T-cell (primary cell): ENCODE measurements around the gene ANKRD13A. TPM values are rescaled to one million over a fixed set of nuclear protein-coding genes. Genes with fewer than 3 reads are reported as not detected.
"Not testable (repeated sequence)": the region's sequence is repeated elsewhere in the genome, so short reads cannot be mapped to it uniquely, and the experiment has no call there.

Experiments used
- ATAC-seq, 4 experiments: fragments of 200-7000 bp in 3 of 4; fragments of 150-1000 bp in 1 of 4; cut with Tn5 transposase; replicated peaks in 1 of 4; 1 replicate in 3 of 4; 2 replicates in 1 of 4; pipeline ENCODE4 v1.10.0; 2021; ENCODE audit warnings: moderate library complexity in 3 of 4, mild to moderate bottlenecking in 2 of 4, moderate number of reproducible peaks in 1 of 4
- CTCF ChIA-PET, 2 donors: fragments of 300-600 bp; sonication (Branson Sonifier 250); formaldehyde crosslinking; loops; one replicate each; lab custom pipeline; 2022; ENCODE audit warnings: antibody characterized with exemption in 2 of 2; lab: Charles Lee
- POLR2A ChIA-PET, 2 donors: fragments of 300-600 bp; sonication (Branson Sonifier 250); formaldehyde crosslinking; loops; one replicate each; lab custom pipeline; 2022; ENCODE audit warnings: antibody characterized with exemption in 2 of 2; lab: Charles Lee
- DNase-seq, 35 experiments: peaks; one replicate each; pipeline versions ENCODE4 v3.0.0 to v3.0.0-alpha.2; 2013 to 2023
- H3K27ac ChIP-seq: one replicate; pipeline ENCODE4 v1.5.1; 2013; ENCODE audit warnings: low read length
- H3K27me3 ChIP-seq, 2 experiments: replicated peaks in 1 of 2; 1 replicate in 1 of 2; 2 replicates in 1 of 2; pipeline versions ENCODE4 v1.6.1 to v1.7.0; 2013; ENCODE audit warnings: low read length in 1 of 2, mixed read lengths in 1 of 2; ENCODE audit not compliant: control insufficient read depth in 2 of 2, insufficient read depth in 2 of 2; ENCODE audit errors: extremely low read depth in 1 of 2
- H3K36me3 ChIP-seq, 2 donors: 1 replicate in 1 of 2; 2 replicates in 1 of 2; pipeline versions ENCODE4 v1.6.1 to v1.7.0; 2013; ENCODE audit warnings: low read length in 1 of 2; ENCODE audit not compliant: control insufficient read depth in 2 of 2, insufficient read depth in 1 of 2; ENCODE audit errors: extremely low read depth in 1 of 2
- H3K4me1 ChIP-seq, 2 experiments: 1 replicate in 1 of 2; 2 replicates in 1 of 2; pipeline versions ENCODE4 v1.6.1 to v1.7.0; 2013; ENCODE audit warnings: low read length in 2 of 2, mixed read lengths in 1 of 2; ENCODE audit not compliant: insufficient read depth in 2 of 2, control insufficient read depth in 1 of 2; ENCODE audit errors: extremely low read depth in 1 of 2
- H3K4me3 ChIP-seq, 2 donors: 1 replicate in 1 of 2; 2 replicates in 1 of 2; pipeline versions ENCODE4 v1.5.1 to v1.7.0; 2013; ENCODE audit warnings: mild to moderate bottlenecking in 2 of 2, low read length in 1 of 2, moderate library complexity in 1 of 2; ENCODE audit not compliant: control insufficient read depth in 1 of 2; ENCODE audit errors: extremely low read depth in 1 of 2
- H3K9me3 ChIP-seq: 2 replicates; pipeline ENCODE4 v1.7.0; 2013
- H3K27ac Mint-ChIP-seq, 2 donors: one replicate each; pipeline ENCODE4 v1.8.0; 2020 to 2021; ENCODE audit warnings: mild to moderate bottlenecking in 2 of 2, mixed read lengths in 2 of 2
- H3K27me3 Mint-ChIP-seq, 2 donors: one replicate each; pipeline ENCODE4 v1.8.0; 2021 to 2022; ENCODE audit warnings: mixed read lengths in 2 of 2
- H3K36me3 Mint-ChIP-seq: one replicate; pipeline ENCODE4 v1.8.0; 2021; ENCODE audit warnings: mixed read lengths
- H3K4me1 Mint-ChIP-seq, 3 donors: one replicate each; pipeline ENCODE4 v1.8.0; 2020 to 2022; ENCODE audit warnings: mixed read lengths in 3 of 3, mild to moderate bottlenecking in 1 of 3
- H3K4me3 Mint-ChIP-seq, 3 donors: one replicate each; pipeline ENCODE4 v1.8.0; 2020 to 2022; ENCODE audit warnings: mild to moderate bottlenecking in 3 of 3, mixed read lengths in 3 of 3, moderate library complexity in 3 of 3
- H3K9me3 Mint-ChIP-seq, 3 donors: one replicate each; pipeline ENCODE4 v1.8.0; 2020 to 2022; ENCODE audit warnings: mixed read lengths in 3 of 3
- WGBS: methylation state at CpG from one replicate; pipeline ENCODE4 v1.1.5; 2013; ENCODE audit warnings: missing lambda C conversion rate; ENCODE audit not compliant: insufficient coverage; 5-methylcytosine and 5-hydroxymethylcytosine counted together
- total RNA-seq, 35 experiments: library from RNA in 6 of 35; stranded (reverse) in 6 of 35; fragments of 120-200 nt in 1 of 35; gene quantifications; one replicate each; pipeline versions ENCODE4 v1.2.1 to v1.2.4 and lab custom pipeline; 2013 to 2026

The ANKRD13A gene
- total RNA-seq, 5 donors from 2014 or later (not counting 1 experiment from before 2014, with no cell fraction given) = 63.8 to 87.0 (median 76.8) TPM

- ChIA-PET POLR2A (no interaction called here), CTCF (interaction anchor here in 1 of 2 donors (0.7 kb wide), 1 partner anchor 772 kb away, joined by 4 read pairs; no protein-coding TSS in a partner anchor)
- peaks cover 15% of the 10 kb centered on the region for H3K36me3 Mint-ChIP-seq
- H3K4me1 Mint-ChIP-seq = peaks cover 78 to 91% (median 84%) of the 10 kb centered on the region in 3 donors
- H3K9me3 ChIP-seq = no peaks in the 10 kb centered on the region
- H3K27ac Mint-ChIP-seq = peak overlapping the region; percentile 82 to 90
- ATAC-seq (no peak), DNase-seq (no peak)
- H3K36me3 ChIP-seq = peaks cover 2 to 3% of the 10 kb centered on the region in 2 donors
- H3K27ac ChIP-seq = no peak overlapping the region
- no peak overlapping the region for H3K4me3 ChIP-seq
- H3K9me3 Mint-ChIP-seq = no peaks in the 10 kb centered on the region
- H3K27me3 ChIP-seq = no peaks in the 10 kb centered on the region
- no peak overlapping the region for H3K4me3 Mint-ChIP-seq
- no CpG with 5 or more reads among the region's 4 CpGs for WGBS
- H3K4me1 ChIP-seq = peaks cover 0 to 53% of the 10 kb centered on the region in 2 experiments
- no peaks in the 10 kb centered on the region for H3K27me3 Mint-ChIP-seq
Observed at GRCh38 chr12:110006115-110006514, 6.9 kb downstream of the ANKRD13A start.

- Histone ChIP-seq H3K36me3 (peaks cover 2 to 11% of the 10 kb centered on the region in 2 donors), H3K4me3 (no peak overlapping the region), H3K27me3 (no peaks in the 10 kb centered on the region), H3K4me1 (peaks cover 0 to 44% of the 10 kb centered on the region in 2 experiments), H3K9me3 (no peaks in the 10 kb centered on the region), H3K27ac (no peak overlapping the region)
- Mint-ChIP-seq H3K27me3 (no peaks in the 10 kb centered on the region), H3K4me1 (peaks cover 86 to 91% (median 87%) of the 10 kb centered on the region in 3 donors), H3K9me3 (no peaks in the 10 kb centered on the region), H3K36me3 (peaks cover 24% of the 10 kb centered on the region), H3K4me3 (no peak overlapping the region), H3K27ac (peak overlapping the region; percentile 39 to 51)
- DNase-seq = no peak
- no peak for ATAC-seq
- POLR2A ChIA-PET = no interaction called here
- CTCF ChIA-PET = no interaction called here
Observed at GRCh38 chr12:110007881-110008280, 8.7 kb downstream of the ANKRD13A start.

GRCh38 chr12:110008681-110009398, 9.6 kb downstream of the ANKRD13A start:
- peak overlapping the region; percentile 18 for H3K27ac ChIP-seq
- H3K4me1 ChIP-seq = peaks cover 0 to 34% of the 10 kb centered on the region in 2 experiments
- H3K4me3 Mint-ChIP-seq, POLR2A ChIA-PET, H3K4me3 ChIP-seq, H3K9me3 Mint-ChIP-seq, H3K9me3 ChIP-seq, CTCF ChIA-PET, ATAC-seq, DNase-seq, H3K27me3 Mint-ChIP-seq, H3K27me3 ChIP-seq: not testable (repeated sequence)
- H3K36me3 ChIP-seq = peaks cover 2 to 20% of the 10 kb centered on the region in 2 donors
- peak overlapping the region in 1 of 2 donors; percentile 57 for H3K27ac Mint-ChIP-seq
- H3K36me3 Mint-ChIP-seq = peaks cover 26% of the 10 kb centered on the region
- WGBS = 59% methylated on average over 3 of the region's 15 CpGs
- peaks cover 77 to 85% (median 79%) of the 10 kb centered on the region in 3 donors for H3K4me1 Mint-ChIP-seq

GRCh38 chr12:110010853-110011723, 11.9 kb downstream of the ANKRD13A start:
- peak overlapping the region; percentile 53 for H3K27ac ChIP-seq
- ATAC-seq (peak in 2 of 4 experiments; percentile 35 to 45), DNase-seq (peak in 6 of 35 experiments; percentile 10 to 39 (median 25))
- H3K4me3 ChIP-seq = peak overlapping the region in 1 of 2 donors; percentile 19
- H3K27me3 ChIP-seq = no peaks in the 10 kb centered on the region
- ChIA-PET POLR2A (interaction anchor here (0.7 kb wide), 2 partner anchors 564 to 605 kb away, joined by 3 to 4 read pairs; no protein-coding TSS in a partner anchor), CTCF (interaction anchor here (0.6 to 1.1 kb wide), 3 partner anchors 20 to 437 kb away, joined by 3 to 4 read pairs (median 4); partner anchors contain the start of gene MVK (in 1 of the 2))
- Mint-ChIP-seq H3K4me3 (peak overlapping the region in 2 of 3 donors; percentile 15 to 69), H3K36me3 (peaks cover 29% of the 10 kb centered on the region), H3K27ac (peak overlapping the region; percentile 81 to 88), H3K27me3 (no peaks in the 10 kb centered on the region), H3K4me1 (peaks cover 69 to 75% (median 71%) of the 10 kb centered on the region in 3 donors), H3K9me3 (no peaks in the 10 kb centered on the region)
- 86% methylated on average over 6 of the region's 13 CpGs for WGBS
- peaks cover 7 to 27% of the 10 kb centered on the region in 2 experiments for H3K4me1 ChIP-seq
- no peaks in the 10 kb centered on the region for H3K9me3 ChIP-seq
- peaks cover 2 to 31% of the 10 kb centered on the region in 2 donors for H3K36me3 ChIP-seq

- H3K9me3 Mint-ChIP-seq = no peaks in the 10 kb centered on the region
- no peaks in the 10 kb centered on the region for H3K27me3 ChIP-seq
- peaks cover 2 to 41% of the 10 kb centered on the region in 2 donors for H3K36me3 ChIP-seq
- peak overlapping the region; percentile 53 for H3K27ac ChIP-seq
- peaks cover 60 to 64% (median 62%) of the 10 kb centered on the region in 3 donors for H3K4me1 Mint-ChIP-seq
- DNase-seq = peak in 10 of 35 experiments; percentile 8 to 42 (median 20)
- ATAC-seq = no peak
- peak overlapping the region; percentile 81 to 88 for H3K27ac Mint-ChIP-seq
- H3K36me3 Mint-ChIP-seq = peaks cover 31% of the 10 kb centered on the region
- WGBS = 75% methylated on average over 2 of the region's 6 CpGs
- no peak overlapping the region for H3K4me3 ChIP-seq
- H3K27me3 Mint-ChIP-seq = no peaks in the 10 kb centered on the region
- H3K4me1 ChIP-seq = peaks cover 7 to 25% of the 10 kb centered on the region in 2 experiments
- ChIA-PET POLR2A (interaction anchor here in 1 of 2 donors (0.6 kb wide), 1 partner anchor 8 kb away, joined by 4 read pairs; no protein-coding TSS in a partner anchor), CTCF (interaction anchor here in 1 of 2 donors (0.5 to 1.1 kb wide), 2 partner anchors 31 to 206 kb away, joined by 3 to 4 read pairs; no protein-coding TSS in a partner anchor)
- no peak overlapping the region for H3K4me3 Mint-ChIP-seq
- no peaks in the 10 kb centered on the region for H3K9me3 ChIP-seq
Observed at GRCh38 chr12:110012137-110012536, 12.9 kb downstream of the ANKRD13A start.

GRCh38 chr12:110012659-110013058, 13.4 kb downstream of the ANKRD13A start:
- Mint-ChIP-seq H3K27me3 (no peaks in the 10 kb centered on the region), H3K9me3 (no peaks in the 10 kb centered on the region), H3K4me3 (no peak overlapping the region), H3K27ac (peak overlapping the region; percentile 81 to 88), H3K4me1 (peaks cover 58 to 63% (median 59%) of the 10 kb centered on the region in 3 donors), H3K36me3 (peaks cover 36% of the 10 kb centered on the region)
- ChIA-PET POLR2A (no interaction called here), CTCF (interaction anchor here in 1 of 2 donors (0.5 kb wide), 1 partner anchor 207 kb away, joined by 3 read pairs; no protein-coding TSS in a partner anchor)
- no peaks in the 10 kb centered on the region for H3K27me3 ChIP-seq
- H3K27ac ChIP-seq = peak overlapping the region; percentile 53
- H3K9me3 ChIP-seq = no peaks in the 10 kb centered on the region
- 74% methylated on average over 3 of the region's 4 CpGs for WGBS
- peaks cover 2 to 44% of the 10 kb centered on the region in 2 donors for H3K36me3 ChIP-seq
- no peak overlapping the region for H3K4me3 ChIP-seq
- peaks cover 7 to 25% of the 10 kb centered on the region in 2 experiments for H3K4me1 ChIP-seq
- no peak for ATAC-seq
- DNase-seq = no peak
